GM19099 (cell line): ENCODE data around the gene DCST2.
A peak's percentile ranks its signal among the peaks of the same experiment; 100 is the strongest.

Experiments used
- POLR2A ChIP-seq: IDR thresholded peaks from 3 replicates; pipeline ENCODE4 v1.6.1; 2011; ENCODE audit warnings: low read depth; ENCODE audit not compliant: insufficient read length; ENCODE audit errors: extremely low read depth

Gene DCST2

GRCh38 chr1:155030243-155030795, 3.3 kb downstream of the DCST2 start:
- no peak for TF ChIP-seq POLR2A

- no peak for TF ChIP-seq POLR2A
Measured at GRCh38 chr1:155029513-155030242, 3.9 kb downstream of the DCST2 start.

GRCh38 chr1:155026588-155026987, 7.0 kb downstream of the DCST2 start:
- no peak for TF ChIP-seq POLR2A

- TF ChIP-seq POLR2A = no peak
Measured at GRCh38 chr1:155026154-155026553, 7.4 kb downstream of the DCST2 start.

GRCh38 chr1:155024315-155024714, 9.3 kb downstream of the DCST2 start:
- TF ChIP-seq POLR2A = no peak

- no peak for TF ChIP-seq POLR2A
Measured at GRCh38 chr1:155023627-155024026, 10.0 kb downstream of the DCST2 start.

GRCh38 chr1:155022927-155023236, 10.7 kb downstream of the DCST2 start:
- no peak for TF ChIP-seq POLR2A

DNA sequence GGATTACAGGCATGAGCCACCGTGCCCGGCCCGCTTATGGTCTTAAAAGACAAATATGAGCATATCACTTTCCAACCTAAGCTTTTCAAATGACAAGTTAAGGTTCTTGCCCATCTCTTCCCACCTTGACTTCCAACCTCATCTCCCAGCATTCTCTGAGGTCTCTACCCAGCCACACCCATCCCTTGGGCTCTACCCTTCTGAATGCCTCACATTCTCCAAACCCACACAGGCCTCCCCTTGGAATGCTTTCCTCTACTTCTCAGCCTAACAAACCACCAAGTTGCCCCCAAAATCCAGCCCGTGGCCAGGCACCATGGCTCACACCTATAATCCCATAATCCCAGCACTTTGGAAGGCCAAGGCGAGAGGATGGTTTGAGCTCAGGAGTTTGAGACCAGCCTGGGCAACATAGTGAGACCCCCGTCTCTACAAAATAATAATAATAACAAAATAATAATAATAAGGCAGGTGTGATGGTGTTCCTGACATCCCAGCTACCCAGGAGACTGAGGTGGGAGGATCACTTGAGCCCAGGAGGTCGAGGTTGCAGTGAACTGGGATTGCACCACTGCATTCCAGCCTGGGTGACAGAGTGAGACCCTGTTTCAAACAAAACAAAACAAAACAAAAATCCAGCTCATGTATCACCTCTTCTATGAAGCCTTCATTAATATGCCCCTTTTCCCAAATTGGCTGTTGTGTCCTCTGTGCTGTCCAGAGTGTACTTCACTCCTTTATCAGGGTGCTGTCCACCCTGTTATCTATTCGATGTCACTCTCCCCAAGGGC, 11.2 kb downstream of the DCST2 start:
- no peak for TF ChIP-seq POLR2A

GRCh38 chr1:155019377-155020245, 14.0 kb downstream of the DCST2 start:
- no peak for TF ChIP-seq POLR2A

- no peak for TF ChIP-seq POLR2A
Measured at GRCh38 chr1:155018617-155019348, 14.8 kb downstream of the DCST2 start.

DNA sequence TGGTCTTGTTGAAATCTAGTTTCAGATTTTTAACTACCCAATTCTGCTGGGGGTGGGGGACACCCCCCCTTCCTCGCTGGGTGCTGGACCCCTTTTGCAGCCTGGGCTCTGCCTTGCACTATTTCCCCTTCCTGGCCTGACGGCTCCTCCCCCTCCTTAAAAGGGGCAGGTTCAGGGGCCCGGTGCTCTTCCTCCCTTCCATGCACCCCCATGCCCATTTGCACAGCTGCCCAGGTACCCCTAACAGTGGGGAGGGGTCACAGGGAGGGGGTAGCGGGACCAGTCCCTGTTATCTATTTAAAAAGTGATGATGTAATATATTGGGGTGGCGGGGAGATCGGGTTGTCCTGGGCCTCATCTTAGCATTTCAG, 15.7 kb downstream of the DCST2 start:
- TF ChIP-seq POLR2A = no peak

DNA sequence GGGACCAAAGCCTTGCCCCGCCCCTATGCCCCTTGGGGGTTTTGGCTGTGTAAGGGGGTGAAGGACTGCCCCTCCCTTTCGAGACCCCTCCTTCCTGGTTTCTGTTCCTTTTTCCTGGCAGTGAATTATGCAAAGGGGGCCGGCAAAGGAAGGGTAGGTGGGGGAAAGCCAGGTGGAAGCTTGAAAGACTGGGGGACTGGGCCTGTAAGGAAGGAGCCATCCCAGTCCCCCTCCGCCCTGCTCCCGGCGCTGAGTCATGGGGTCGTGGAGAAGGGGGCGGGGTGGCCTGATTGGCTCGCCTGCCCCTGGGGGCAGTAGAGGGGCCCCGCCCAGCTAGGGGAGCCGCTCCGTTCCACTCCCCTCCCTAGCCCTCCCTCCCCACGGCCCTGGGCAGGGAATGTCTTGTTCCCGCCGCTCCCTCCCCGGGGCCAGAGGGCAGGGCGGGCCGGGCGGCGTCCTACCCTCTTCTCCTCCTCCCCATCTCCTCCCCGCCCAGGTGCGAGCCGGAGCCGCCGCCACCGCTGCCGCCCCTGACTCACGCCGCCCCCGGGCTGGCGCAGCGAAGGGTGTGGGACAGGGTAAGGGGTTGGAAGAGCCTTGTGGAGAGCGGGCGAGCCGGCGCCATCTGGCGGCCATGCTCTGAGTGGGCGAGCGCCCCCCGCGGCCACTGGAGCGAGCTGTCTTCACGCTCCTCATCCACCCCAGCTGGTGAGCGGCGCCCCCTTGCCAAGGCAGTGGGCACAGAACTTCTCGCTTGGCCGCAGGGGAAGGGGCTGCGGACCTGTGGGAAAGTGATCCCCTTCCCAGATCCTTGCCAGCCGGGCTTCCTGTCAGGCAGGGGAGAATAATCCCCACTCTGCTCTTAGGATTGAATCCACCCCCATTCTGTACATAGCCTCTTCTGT, 16.3 kb downstream of the DCST2 start:
- TF ChIP-seq POLR2A = peak; percentile 61

DNA sequence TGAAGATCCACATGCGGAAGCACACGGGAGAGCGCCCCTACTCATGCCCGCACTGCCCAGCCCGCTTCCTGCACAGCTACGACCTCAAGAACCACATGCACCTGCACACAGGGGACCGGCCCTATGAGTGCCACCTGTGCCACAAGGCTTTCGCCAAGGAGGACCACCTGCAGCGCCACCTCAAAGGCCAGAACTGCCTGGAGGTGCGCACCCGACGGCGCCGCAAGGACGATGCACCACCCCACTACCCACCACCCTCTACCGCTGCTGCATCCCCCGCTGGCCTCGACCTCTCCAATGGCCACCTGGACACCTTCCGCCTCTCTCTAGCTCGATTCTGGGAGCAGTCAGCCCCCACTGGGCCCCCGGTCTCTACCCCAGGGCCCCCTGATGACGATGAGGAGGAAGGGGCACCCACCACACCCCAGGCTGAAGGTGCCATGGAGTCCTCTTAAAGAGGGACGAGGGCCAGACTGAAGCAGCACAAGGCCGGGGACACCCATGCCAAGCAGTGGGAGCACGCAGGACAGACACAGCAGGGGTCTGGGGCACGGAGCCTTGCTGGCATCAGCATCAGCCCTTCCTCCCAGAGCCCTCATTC, 17.2 kb downstream of the DCST2 start:
- TF ChIP-seq POLR2A = no peak
